22Rv1 (cell line): ENCODE measurements around the gene IL1A.

Source experiments
- ZFX ChIP-seq: fragments of 450-650 bp; IDR thresholded peaks from 2 replicates; pipeline ENCODE4 v1.6.1; 2017; ENCODE audit warnings: antibody characterized with exemption, borderline replicate concordance
- TF ChIP-seq, protein P1 (sequence below): fragments of 450-650 bp; IDR thresholded peaks from 2 replicates; pipeline ENCODE4 v1.5.1; 2017; ENCODE audit warnings: mild to moderate bottlenecking

DNA sequence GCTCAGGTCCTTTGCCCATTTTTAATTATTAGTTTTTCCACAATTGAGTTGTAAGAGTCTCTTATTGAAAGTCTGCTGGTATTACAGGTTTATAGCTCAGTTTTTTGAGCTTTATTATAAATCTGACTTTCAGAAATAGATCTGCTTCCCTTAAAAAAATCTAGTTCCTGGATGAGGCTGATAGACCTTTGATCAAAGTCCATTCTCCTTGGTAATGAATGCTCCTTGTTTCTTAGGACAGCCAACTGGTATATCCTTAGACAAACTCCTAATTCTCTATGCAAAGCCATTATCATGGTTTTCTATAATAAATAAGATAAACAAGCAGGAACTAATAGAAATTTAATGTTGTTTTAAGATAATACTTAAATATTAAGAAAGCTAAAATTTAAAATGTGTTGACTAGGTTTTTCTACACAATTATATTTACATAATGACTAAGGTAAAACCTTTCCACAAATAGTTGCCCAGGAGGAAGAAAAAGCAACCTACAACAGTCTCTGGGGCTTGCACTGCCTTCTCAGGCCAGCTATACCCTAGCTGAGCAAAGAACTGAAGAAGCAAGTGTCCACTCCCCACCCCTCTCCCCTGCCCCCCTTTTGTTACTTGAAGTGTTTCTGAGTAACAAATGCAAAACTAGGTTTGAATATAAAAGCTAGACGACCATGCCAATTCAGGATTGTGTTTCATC is 46.6 kb downstream of the IL1A start:
- TF ChIP-seq, protein P1, sequence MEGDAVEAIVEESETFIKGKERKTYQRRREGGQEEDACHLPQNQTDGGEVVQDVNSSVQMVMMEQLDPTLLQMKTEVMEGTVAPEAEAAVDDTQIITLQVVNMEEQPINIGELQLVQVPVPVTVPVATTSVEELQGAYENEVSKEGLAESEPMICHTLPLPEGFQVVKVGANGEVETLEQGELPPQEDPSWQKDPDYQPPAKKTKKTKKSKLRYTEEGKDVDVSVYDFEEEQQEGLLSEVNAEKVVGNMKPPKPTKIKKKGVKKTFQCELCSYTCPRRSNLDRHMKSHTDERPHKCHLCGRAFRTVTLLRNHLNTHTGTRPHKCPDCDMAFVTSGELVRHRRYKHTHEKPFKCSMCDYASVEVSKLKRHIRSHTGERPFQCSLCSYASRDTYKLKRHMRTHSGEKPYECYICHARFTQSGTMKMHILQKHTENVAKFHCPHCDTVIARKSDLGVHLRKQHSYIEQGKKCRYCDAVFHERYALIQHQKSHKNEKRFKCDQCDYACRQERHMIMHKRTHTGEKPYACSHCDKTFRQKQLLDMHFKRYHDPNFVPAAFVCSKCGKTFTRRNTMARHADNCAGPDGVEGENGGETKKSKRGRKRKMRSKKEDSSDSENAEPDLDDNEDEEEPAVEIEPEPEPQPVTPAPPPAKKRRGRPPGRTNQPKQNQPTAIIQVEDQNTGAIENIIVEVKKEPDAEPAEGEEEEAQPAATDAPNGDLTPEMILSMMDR = no peak
- TF ChIP-seq ZFX = no peak
